ENCODE results near the gene ZNF805. TPM values are rescaled to one million over a fixed set of nuclear protein-coding genes. Genes with fewer than 3 reads are reported as not detected.

The ZNF805 gene
- total and polyA plus RNA-seq, 2 of the 13 experiments (the other 11 are each of a cell fraction or from before 2014, with no cell fraction given) = 5.1 to 12.8 TPM

- TF ChIP-seq THAP8 (CRISPR knock-in tag; IDR thresholded peaks at IDR 0.05; ENCODE audit: borderline replicate concordance) (no peak), MEF2D (CRISPR knock-in tag; IDR thresholded peaks at IDR 0.05) (no peak), ZNF224 (CRISPR knock-in tag; IDR thresholded peaks at IDR 0.05) (no peak), GPN1 (CRISPR knock-in tag; IDR thresholded peaks at IDR 0.05; ENCODE audit: borderline replicate concordance) (no peak), SP2 (CRISPR knock-in tag; IDR thresholded peaks at IDR 0.05) (no peak), RBFOX2 (IDR thresholded peaks at IDR 0.05; ENCODE audit: low read depth, low read length) (0 out of 2 replicates have a peak, but pooled peaks have one; percentile 19), HMG20B (CRISPR knock-in tag; conservative IDR thresholded peaks at IDR 0.05) (no peak), BORCS8-MEF2B (CRISPR knock-in tag; IDR thresholded peaks at IDR 0.05) (no peak), ZNF704 (CRISPR knock-in tag; IDR thresholded peaks at IDR 0.05; ENCODE audit: borderline replicate concordance) (no peak), ZBTB33 (CRISPR knock-in tag; IDR thresholded peaks at IDR 0.05) (peak; percentile 87)
- in situ Hi-C loops (cut with HindIII; ENCODE audit: extremely low pct_ligation_motif_present, low pct_unique_long_range_greater_than_20kb) = no loop called here
- H3K36me3 ChIP-seq (replicated peaks in 1 of 2; ENCODE audit: control insufficient read depth in 1 of 2, insufficient read depth in 2 of 2, low read length in 2 of 2) = peaks cover 19 to 88% of the 10 kb centered on the region in 2 experiments
- ATAC-seq (no peak), FAIRE-seq (no peak), DNase-seq (ENCODE audit: low spot score) (no peak)
- peaks cover 60% of the 10 kb centered on the region for H3K79me2 ChIP-seq (ENCODE audit: insufficient read depth, low read length)
- peaks cover 22% of the 10 kb centered on the region for H4K20me1 ChIP-seq (ENCODE audit: insufficient read depth, low read length)
- no peak overlapping the region for H3K27ac ChIP-seq (ENCODE audit: extremely low read length, insufficient read depth, low read length)
- 93% methylated on average over 11 of the region's 11 CpGs for WGBS (ENCODE audit: low lambda C conversion rate)
- ChIA-PET CTCF (ENCODE audit: low intra/inter-chr PET ratio, low total read pairs) (no interaction called here), POLR2A (no interaction called here)
- H3K27me3 ChIP-seq (ENCODE audit: control insufficient read depth in 1 of 2, insufficient read depth in 2 of 2, low read length in 2 of 2) = no peaks in the 10 kb centered on the region
- intact Hi-C loops (cut with micrococcal nuclease; ENCODE audit: unreplicated experiment) = no loop called here
- H3K4me1 ChIP-seq (ENCODE audit: insufficient read depth, low read length) = no peaks in the 10 kb centered on the region
- H3K4me3 ChIP-seq (replicated peaks in 1 of 3; ENCODE audit: insufficient read depth in 1 of 3, low read depth in 2 of 3, low read length in 3 of 3) = no peak overlapping the region
- H3K9me3 ChIP-seq (ENCODE audit: low read length) = no peaks in the 10 kb centered on the region
- H3K4me2 ChIP-seq (ENCODE audit: low read depth, low read length) = no peak overlapping the region
- no peak overlapping the region for H2AFZ ChIP-seq (ENCODE audit: low read length)
- no TSS peak for BruUV-seq (replicated peaks)
- no peak overlapping the region for H3K9ac ChIP-seq (ENCODE audit: insufficient read depth, low read depth, low read length)
Measured at GRCh38 chr19:57290970-57291369, 50.5 kb downstream of the ZNF805 start.

Measured in HepG2 (cell line).